Mucosa of gallbladder (tissue), 1 donor: ENCODE results near the gene PDK1. TPM values are rescaled to one million over a fixed set of nuclear protein-coding genes. Genes with fewer than 3 reads are reported as not detected.
"Not testable (repeated sequence)": the region's sequence is repeated elsewhere in the genome, so short reads cannot be mapped to it uniquely, and the experiment has no call there.

ENCODE experiments used
- DNase-seq: peaks from one replicate; pipeline ENCODE4 v3.0.0-alpha.2; 2020; ENCODE audit warnings: low spot score
- total RNA-seq: library from RNA; stranded (reverse); gene quantifications from one replicate; pipeline ENCODE4 v1.2.1, GENCODE V29; 2021
- donor health status: DM: no; HTN: no; CAD: no.

The PDK1 gene
- total RNA-seq: 17.7 TPM

DNA sequence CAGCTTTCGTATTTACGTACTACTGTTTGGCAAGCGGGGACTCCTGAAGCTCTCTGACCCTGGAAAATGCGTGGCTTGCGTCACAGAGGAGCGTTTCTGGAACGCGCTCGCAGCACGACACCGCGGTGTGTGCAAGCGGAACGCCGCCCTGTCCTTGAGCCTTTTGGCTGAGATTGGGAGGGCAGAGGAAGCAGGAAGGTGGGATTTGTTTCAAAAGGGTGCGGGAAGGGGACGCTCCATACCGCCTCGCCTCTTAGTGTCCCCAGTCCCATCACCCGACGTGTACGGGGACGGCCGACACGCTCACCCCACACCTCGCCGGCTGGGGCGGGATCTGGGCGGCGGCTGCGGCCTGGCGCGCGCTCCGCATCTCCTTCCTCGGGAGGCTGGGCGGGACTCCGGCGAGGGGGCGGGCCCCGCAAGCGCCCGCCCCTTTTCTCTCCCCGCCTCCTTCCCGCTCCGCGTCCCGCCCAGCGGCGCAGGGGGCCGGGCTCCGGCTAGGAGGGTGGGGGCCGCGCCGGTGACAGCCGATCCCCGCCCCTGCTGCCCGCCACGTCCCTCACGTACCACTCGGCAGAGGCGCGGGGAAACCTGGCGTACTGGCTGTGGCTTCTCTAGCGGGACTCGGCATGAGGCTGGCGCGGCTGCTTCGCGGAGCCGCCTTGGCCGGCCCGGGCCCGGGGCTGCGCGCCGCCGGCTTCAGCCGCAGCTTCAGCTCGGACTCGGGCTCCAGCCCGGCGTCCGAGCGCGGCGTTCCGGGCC is at the start of gene PDK1:
Gene PDK1 (plus strand): TSS at position 569 of the 762 bp plus-strand sequence. CDS start 61 bp downstream, at position 630.
- peak; percentile 89 for DNase-seq

DNA sequence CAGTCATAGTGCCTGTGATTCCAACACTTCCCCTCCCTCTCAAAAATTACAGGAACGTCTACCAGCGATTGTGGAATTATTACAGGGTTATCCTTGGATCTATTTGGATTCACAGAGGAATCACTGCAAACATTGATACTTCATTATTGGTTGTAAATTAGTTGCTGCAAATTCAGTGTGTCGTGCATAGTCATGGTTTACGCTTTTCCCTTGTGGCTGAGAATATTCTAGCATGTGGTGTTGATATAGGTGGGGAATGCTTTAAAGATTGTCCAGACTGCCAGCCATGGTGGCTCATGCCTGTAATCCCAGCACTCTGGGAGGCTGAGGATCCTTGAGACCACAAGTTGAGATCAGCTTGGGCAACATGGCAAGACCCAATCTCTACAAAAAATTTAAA is 48.7 kb upstream of the PDK1 start:
- DNase-seq: no peak

DNA sequence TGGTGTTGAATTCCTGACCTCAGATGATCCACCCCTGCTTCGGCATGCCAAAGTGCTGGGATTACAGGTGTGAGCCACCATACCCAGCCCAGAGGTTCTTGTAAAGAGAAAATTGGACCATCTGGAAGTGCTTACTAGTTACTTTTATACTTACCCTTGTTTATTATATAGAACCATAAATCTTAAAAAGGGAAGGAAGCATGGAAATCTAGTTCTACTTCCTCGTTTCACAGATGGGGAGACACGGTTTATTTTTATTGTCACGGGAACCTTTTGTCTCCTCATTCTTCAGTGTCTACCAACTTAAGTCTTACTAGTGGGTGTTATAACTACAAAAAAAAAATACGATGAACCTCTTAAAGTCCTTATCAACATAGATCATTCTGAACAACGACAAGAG is 45.8 kb upstream of the PDK1 start:
- DNase-seq: no peak

DNA sequence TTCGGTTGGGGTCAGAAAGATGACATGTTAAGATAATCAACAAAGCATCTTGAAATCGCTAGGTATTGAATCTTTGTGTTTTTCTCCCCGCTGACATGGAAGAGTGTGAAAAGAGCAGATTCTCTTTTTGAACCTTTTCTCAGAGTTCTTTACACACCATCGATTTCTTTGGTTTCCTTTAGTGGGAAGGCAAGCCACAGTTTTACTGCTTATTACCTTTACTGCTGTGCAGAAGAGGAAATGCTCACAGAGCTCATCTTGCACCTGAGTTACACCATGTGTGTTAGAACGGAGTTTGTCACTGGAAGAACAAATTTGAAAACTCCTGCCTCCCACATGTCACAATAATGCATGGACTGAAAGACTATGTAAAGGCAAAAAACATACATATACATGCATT is 45.3 kb upstream of the PDK1 start:
- no peak for DNase-seq

DNA sequence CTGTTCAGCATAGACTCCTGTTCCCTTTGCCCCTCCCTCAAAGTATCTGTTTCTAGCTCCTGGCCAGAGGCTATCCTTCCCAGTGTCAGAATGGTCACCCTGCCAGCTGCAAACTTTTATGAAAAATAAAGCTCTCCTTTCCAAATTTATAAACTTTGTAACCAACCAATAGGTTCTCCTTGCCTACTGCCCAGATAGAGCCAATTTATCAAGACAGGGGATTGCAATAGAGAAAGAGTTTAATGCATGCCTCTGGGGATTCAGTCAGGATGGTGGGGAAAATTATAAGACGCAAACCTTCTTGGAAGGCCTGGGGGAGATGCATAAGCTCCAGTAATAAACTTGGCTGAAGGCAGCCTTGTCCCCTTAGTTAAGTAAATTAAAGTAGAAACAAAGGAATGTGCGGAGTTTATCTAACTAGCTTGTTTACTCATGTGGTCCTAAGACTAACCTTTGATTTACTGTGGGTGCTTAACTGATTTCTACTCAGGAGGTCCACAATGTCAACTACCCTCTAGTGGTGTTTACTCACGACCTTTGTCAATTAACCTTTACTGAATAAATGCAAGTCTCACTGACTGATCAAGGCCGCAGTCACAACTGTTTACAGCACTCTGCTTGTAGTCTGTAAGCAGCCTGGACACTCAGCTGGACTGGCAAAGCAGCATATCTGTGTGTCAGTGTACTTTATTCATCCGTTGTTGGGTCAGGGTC is 42.9 kb upstream of the PDK1 start:
- no peak for DNase-seq

DNA sequence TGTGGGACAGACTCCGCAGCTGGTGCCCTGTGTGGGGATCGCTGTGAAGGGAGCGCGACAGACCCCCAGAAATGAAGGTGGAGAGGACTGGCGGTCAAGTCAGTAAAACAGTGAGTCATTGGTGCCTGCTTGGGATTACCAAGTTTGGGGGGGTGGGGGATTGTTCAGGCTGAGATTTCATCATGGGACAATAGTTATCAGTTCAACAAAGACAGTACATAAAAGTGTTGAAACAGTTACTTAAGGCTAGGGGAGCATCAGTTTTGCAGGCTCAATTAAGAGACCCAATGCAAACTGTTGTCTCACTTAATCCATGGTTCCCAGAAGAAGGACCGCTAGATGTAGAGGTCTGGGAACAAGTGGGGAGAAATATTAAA is 42.4 kb upstream of the PDK1 start:
- DNase-seq: no peak

DNA sequence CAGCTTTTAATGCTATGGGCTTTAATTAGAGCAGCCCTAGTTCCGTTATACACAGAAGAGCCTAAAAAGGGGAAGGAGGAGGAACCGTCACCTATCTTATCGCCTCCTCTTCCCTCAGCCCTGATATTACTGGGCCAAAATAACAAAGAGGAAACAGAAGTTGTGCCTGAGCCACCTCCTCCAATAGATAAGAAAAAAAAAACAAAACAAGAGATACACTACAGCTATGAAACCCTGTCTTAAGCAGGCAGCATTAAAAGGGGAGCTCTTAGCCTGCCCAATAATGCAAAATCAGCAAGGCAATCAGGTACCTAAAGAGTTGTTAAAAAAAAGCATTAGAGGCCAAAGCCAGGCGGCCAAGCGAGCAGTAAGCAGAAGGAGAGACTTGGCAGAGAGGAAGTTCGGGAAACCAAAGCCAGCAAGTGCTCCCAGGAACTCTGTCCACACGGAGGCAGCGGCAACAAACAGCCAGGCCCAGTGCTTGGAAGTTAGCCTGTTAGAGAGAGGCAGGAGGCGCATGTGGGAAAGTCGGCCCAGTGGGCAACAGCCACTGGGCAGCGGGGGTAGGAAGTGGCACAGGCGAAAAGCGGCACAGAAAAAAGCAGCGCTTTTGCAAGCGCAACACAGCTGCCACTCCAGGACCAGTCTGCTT is 41.8 kb upstream of the PDK1 start:
- no peak for DNase-seq

DNA sequence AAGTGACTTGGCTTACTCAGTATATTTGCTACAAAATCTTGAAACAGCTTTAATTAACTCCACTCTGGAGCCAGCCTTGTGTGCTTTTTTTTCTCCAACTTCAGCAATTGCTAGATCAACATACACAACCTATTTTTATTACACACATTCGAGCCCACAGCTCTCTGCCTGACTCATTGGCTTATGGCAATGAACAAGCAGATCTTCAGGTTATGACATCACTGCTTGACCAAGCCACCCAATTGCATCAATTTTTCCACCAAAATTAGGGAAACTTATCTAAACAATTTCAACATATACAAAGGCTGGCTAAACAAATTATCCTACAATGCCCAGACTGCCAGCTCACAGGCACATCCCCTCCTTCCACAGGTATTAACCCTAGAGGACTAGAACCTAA is 39.6 kb upstream of the PDK1 start:
- DNase-seq: no peak

DNA sequence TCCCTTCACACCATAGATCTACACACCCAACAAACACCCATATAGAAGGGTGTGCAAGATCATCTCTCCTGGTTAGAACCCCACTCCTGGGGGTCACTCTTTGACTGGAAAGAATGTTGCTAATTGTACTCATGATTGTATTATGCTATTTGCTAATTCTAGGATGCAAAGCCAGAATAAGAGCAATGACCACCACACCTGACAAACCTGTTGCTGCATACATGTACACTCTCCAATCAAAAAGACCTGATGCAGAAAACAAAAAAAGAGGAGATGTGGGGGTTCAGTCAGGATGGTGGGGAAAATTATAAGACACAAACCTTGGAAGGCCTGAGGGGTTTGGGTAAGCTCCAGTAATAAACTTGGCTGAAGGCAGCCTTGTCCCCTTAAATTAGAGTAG is 36.9 kb upstream of the PDK1 start:
- no peak for DNase-seq

DNA sequence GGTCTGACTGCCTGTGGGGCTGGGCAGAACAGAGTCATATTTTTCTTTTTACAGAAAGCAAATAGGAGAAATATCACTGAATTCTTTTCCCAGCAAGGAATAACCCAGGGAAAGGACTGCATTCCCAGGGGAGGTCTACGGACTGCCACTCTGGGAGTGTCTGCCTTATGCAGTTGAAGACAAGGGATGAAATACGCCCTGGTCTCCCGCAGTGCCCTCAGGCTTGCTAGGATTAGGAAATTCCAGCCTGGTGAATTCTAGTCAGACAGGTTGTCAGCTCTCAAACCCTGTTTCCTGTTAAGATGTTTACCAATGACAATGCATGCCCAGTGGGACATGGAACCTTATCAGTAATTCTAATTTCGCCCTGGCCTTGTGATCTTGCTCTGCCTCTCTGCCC is 30.3 kb upstream of the PDK1 start:
- DNase-seq: no peak

DNA sequence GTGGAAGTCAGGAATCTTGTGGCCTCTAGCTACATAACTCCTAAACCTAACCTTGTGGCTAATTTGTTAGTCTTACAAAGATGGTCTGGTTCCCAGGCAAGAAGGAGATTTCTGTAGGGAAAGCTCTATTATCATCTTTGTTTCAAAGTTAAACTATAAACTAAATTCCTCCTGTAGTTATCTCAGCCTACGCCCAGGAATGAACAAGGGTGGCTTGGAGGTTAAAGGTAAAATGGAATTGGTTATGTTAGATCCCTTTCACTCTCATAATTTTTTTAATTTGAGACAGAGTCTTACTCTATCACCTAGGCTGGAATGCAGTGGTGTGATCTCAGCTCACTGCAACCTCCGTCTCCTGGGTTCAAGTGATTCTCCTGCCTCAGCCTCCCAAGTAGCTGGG is 24.6 kb upstream of the PDK1 start:
- DNase-seq: no peak

DNA sequence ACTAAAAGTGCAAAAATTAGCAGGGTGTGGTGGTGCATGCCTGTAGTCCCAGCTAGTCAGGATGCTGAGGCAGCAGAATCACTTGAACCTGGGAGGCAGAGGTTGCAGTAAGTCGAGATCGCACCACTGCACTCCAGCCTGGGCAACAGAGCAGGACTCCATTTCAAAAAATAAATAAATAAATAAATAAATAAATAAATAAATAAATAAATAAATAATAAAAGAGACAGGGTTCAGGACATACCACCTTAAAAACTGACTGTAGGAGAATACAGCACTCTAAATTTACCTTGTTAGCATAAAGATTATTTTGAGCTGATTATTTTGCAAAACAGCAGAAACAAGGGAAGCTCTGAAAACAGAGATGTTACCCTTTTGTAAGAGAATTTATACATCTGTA is 23.4 kb upstream of the PDK1 start:
- DNase-seq: not testable (repeated sequence)

DNA sequence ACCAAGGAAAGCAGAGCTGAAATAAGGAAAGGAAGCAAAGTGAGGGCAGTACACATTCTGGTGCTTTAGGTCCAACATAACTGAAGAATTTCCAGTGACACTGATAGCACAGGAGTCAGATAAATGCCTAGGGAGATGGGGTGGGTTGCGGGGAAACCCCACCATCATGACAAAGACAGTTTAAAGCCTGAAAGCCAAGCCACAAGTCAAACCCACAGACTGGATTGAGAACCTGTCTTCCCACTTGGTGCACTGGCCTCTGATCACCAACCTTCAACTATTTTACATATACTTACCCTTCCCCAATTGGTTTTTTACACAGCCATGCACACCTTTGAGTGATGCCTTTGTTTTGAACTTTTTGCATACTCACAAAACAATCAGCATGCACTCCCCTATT is 22.2 kb upstream of the PDK1 start:
- no peak for DNase-seq

DNA sequence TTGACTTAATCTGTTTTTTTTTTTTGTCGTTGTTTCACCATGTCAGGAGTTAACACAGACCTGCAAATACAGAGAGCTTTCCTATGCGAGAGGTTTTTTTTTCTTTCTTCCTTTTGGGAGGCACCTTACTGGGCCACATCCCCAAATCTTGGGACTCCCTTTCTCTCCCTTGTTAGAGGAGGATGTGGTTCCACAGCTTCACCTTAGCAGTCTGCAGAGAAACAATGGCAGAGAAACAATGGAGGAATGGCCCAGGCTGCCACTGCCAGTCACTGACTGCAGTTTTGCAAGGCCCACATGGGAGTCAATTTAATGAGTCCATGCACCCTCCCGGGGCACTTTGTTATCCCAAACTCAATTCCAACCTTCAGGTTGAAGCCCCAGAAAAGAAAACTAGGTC is 20.8 kb upstream of the PDK1 start:
- DNase-seq: no peak

DNA sequence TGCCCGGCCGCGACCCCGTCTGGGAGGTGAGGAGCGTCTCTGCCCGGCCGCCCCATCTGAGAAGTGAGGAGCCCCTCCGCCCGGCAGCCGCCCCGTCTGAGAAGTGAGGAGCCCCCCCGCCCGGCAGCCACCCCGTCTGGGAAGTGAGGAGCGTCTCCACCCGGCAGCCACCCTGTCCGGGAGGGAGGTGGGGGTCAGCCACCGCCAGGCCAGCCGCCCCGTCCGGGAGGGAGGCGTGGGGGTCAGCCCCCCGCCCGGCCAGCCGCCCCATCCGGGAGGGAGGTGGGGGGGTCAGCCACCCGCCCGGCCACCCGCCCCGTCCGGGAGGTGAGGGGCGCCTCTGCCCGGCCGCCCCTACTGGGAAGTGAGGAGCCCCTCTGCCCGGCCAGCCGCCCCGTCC is 18.0 kb upstream of the PDK1 start:
- not testable (repeated sequence) for DNase-seq

DNA sequence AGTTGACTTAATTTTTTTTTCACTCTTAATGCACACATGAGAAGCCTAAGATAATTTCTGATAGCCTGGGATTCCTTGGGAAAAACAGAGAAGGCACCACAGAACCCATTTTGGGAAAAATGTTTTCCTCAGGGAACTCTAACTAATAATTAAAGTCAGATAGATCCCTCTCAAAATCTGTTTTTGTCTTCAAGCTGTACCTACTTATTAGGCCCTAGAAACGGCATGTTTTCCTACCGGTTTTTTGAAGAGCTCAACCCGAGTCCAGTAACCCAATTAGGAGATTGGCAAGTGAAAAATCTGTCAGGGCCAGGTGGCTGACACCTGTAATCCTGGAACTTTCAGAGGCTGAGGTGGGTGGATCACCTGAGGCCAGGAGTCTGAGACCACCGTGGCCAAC is 16.1 kb upstream of the PDK1 start:
- no peak for DNase-seq

DNA sequence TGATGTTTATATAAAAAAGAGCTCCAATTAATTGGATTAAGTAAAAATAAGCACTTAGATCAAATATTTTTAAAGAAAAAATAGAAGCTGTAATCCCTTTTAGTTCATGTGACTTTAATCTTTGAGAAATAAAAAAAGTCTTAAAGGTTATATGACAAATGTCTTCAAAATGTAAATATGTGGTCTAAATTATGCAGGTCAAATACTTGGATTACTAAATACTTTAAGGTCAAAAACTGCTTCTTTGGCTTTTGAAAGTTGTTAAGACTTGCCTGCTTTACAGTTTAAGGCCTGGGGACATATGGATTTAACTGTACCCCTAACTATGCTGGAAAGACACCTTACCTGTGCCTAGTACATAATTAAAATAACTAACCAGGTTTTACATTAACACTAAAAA is 15.5 kb upstream of the PDK1 start:
- DNase-seq: no peak

DNA sequence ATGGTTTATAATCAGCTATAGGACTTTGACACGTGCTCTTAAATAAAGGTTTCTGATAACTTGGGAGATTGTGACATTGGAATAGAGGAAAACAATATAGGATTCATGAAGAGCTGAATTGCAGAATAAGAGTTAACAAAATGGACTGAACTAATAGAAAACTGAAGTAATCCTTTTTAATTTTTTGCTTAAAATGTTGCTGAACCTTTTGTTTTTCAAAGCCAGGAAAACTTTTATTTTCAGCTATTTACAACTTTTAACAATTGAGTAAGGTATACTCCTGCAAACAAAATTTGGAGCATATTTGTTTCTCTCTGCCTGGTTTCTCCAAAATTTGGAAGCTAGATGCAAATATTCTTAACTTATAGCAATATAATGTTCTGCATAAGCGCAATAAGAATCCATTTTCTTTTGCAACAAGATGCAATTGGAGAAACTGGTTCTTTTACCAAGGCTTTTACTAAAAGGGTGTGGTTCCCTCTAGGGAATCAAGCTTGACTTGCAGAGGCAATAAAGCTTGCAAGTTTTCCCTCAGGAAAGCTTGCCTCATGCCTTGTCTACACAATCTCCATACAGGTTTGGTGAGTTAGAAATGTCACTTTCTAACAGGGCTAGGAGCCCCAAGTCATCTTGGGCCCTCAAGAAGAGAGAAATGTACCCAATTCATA is 10.3 kb upstream of the PDK1 start:
- no peak for DNase-seq

DNA sequence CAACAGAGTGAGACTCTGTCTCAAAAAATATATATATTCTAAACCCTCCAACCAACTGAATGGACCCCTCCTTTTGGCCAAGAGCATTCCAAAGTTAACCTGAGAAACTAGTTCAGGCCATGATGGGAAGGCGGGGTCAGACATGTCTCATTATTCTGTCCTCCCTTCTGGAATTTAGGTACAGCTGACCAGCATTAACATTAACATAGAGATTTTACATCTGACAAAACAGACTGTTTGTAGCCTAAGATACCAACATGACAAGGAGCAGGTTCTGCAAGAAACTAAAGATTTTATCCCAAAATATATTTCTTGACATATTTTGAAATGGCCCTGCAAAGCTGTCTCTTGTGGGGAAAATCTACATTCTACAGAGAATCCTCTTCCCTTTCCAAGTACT is 6.8 kb upstream of the PDK1 start:
- no peak for DNase-seq

DNA sequence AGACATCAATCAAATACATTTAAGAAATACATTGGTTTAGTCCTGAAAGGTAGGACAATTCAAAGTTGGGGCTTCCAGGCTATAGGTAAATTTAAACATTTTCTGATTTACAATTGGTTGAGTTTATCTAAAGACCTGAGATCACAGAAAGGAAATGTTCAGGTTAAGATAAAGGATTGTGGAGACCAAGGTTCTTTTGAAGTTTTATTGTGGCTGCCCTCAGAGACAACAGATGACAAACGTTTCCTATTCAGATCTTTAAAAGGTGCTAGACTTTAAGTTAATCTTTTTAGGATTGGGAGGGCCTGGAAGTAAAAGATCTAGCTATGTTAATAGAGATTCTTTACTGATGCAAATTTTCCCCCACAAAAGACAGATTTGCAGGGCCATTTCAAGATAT is 6.1 kb upstream of the PDK1 start:
- DNase-seq: not testable (repeated sequence)

DNA sequence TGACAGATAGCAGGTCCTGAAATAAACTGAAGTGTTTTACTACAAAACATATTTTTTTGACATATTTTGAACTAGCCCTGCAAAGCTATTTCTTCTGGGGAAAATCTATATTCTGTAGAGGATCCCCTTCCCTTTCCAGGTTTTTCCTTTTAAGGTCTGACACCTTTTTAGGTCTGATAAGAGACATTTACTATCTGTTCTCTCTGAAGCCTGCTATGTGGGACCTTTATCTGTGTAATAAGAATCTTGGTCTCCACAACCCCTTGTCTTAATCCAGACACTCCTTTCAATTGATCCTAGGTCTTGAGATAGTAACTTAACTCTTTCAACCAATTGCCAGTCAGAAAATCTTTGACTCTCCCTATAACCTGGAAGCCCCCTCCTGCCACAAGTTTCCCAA is 5.5 kb upstream of the PDK1 start:
- DNase-seq: no peak

DNA sequence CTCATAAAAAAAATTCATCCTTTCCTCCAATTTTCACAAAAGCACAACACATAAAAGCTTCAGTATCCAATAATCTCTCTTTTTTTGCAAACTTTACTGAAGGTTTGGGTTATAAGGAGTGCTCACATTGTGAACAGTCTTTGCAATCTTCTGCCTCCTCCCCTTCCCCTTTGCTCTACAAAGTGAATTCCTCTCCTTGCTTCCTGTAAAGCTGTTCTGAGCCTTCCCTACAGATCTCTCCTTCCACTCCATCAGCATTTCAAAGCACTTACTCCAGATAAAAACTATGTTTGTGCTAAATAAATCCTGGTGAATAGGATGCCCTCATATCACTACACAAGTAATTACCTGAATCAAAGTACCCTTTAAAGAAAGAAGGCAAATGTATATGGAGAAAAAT is 4.6 kb upstream of the PDK1 start:
- DNase-seq: no peak
